GM12891 (cell line): ENCODE measurements around the gene KEAP1.

Experiments
- PAX5 ChIP-seq: IDR thresholded peaks from 2 replicates; pipeline ENCODE4 v1.6.1; 2011; ENCODE audit warnings: low read length, moderate library complexity, mild to moderate bottlenecking; ENCODE audit not compliant: insufficient read depth, severe bottlenecking
- POLR2A ChIP-seq: IDR thresholded peaks from 2 replicates; pipeline ENCODE4 v1.6.1; 2011; ENCODE audit warnings: low read depth, low read length, control low read depth
- POLR2AphosphoS5 ChIP-seq: IDR thresholded peaks from 2 replicates; pipeline ENCODE4 v1.6.1; 2011; ENCODE audit warnings: low read depth, low read length, control low read depth
- POU2F2 ChIP-seq: IDR thresholded peaks from 2 replicates; pipeline ENCODE4 v1.6.1; 2011; ENCODE audit warnings: low read depth, mild to moderate bottlenecking, control low read depth, low read length, moderate library complexity
- SPI1 ChIP-seq: IDR thresholded peaks from 2 replicates; pipeline ENCODE4 v1.6.1; 2011; ENCODE audit warnings: low read depth, low read length, control low read depth
- TAF1 ChIP-seq: IDR thresholded peaks from 2 replicates; pipeline ENCODE4 v1.6.1; 2011; ENCODE audit warnings: low read depth, low read length, control low read depth

DNA sequence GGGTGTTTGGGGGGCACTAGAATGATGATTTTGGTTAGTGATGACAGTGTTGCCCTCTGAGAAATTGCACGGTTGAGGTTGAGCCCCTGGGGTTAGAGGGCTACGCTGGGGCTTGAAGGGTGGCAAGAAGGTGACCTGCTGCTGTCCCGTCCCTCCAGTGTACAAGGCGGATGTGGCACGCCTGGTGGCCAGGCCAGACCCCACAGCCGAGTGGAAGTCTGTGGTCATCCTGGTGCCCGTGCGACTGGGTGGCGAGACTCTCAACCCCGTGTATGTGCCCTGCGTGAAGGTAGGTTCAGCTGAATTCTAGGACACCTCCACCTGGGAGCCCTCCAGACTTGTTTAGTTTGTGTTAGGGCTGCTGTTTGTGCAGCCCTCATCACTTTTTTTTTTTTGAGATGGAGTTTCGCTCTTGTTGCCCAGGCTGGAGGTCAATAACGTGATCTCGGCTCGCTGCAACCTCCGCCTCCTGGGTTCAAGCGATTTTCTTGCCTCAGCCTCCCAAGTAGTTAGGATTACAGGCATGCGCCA lies 45.7 kb upstream of the KEAP1 start:
- no peak for TF ChIP-seq POLR2AphosphoS5
- no peak for TF ChIP-seq POU2F2
- TF ChIP-seq SPI1 = no peak
- no peak for TF ChIP-seq POLR2A
- TF ChIP-seq TAF1 = no peak
- TF ChIP-seq PAX5 = no peak
